K562 (cell line): ENCODE data around the gene YAE1. TPM values are rescaled to one million over a fixed set of nuclear protein-coding genes. Genes with fewer than 3 reads are reported as not detected.

Experiments
- ATAC-seq: fragments of 200-7000 bp; cut with Tn5 transposase; 3 replicates; pipeline ENCODE4 v1.9.1; 2020; ENCODE audit warnings: moderate library complexity
- BruUV-seq: library from RNA; stranded (reverse); fragments of 400-500 nt; replicated peaks from 2 replicates; lab custom pipeline; 2021; lab: Mats Ljungman, UMichigan
- CTCF ChIA-PET: fragments of 300-600 bp; formaldehyde crosslinking; extraction: SDS; loops from one replicate; lab custom pipeline; 2021; ENCODE audit warnings: low intra/inter-chr PET ratio; lab: Yijun Ruan, JAX
- POLR2A ChIA-PET: fragments of 300-600, 350-650 bp; sonication (Branson Sonifier 250); formaldehyde crosslinking; extraction: SDS; loops from one replicate; lab custom pipeline; 2021; ENCODE audit warnings: antibody characterized with exemption, inconsistent platforms; lab: Yijun Ruan, JAX
- DNase-seq, 4 experiments: peaks; one replicate each; pipeline versions ENCODE4 v3.0.0 to v3.0.0-alpha.2; 2011 to 2018; ENCODE audit warnings: low spot score in 3 of 4, mixed read lengths in 3 of 4; ENCODE audit errors: extremely low read depth in 1 of 4
- FAIRE-seq: peaks from 2 replicates; lab custom pipeline; 2011; peaks lifted over from hg19 to GRCh38; lab: Jason Lieb, UNC
- H2AFZ ChIP-seq: 2 replicates; pipeline ENCODE4 v1.6.0; 2011; ENCODE audit warnings: low read depth, low read length, control low read depth, inconsistent platforms
- H3K27ac ChIP-seq: fragments of 200-600 bp; 3 replicates; pipeline ENCODE4 v1.8.0; 2011; ENCODE audit warnings: low read depth, mild to moderate bottlenecking, control low read depth, inconsistent platforms, low read length, moderate library complexity, mixed read lengths; ENCODE audit errors: extremely low read depth
- H3K27me3 ChIP-seq, 2 experiments: fragments of 300-600 bp in 1 of 2; 2 replicates in 1 of 2; 3 replicates in 1 of 2; pipeline versions ENCODE4 v1.6.0 to v1.8.0; 2011; ENCODE audit warnings: inconsistent platforms in 2 of 2, low read length in 2 of 2, mild to moderate bottlenecking in 1 of 2, mixed read lengths in 1 of 2, moderate library complexity in 1 of 2; ENCODE audit not compliant: control insufficient read depth in 2 of 2, insufficient read depth in 2 of 2
- H3K36me3 ChIP-seq: fragments of 300-600 bp; 3 replicates; pipeline ENCODE4 v1.8.0; 2011; ENCODE audit warnings: mild to moderate bottlenecking, low read length, inconsistent platforms; ENCODE audit not compliant: control insufficient read depth, insufficient read depth
- H3K4me1 ChIP-seq, 2 experiments: fragments of 200-600 bp in 1 of 2; replicated peaks in 1 of 2; 2 replicates in 1 of 2; 3 replicates in 1 of 2; pipeline versions ENCODE4 v1.5.1 to v1.8.0; 2011; ENCODE audit warnings: inconsistent platforms in 2 of 2, low read length in 2 of 2, mild to moderate bottlenecking in 1 of 2, mixed read lengths in 1 of 2, moderate library complexity in 1 of 2; ENCODE audit not compliant: control insufficient read depth in 2 of 2, insufficient read depth in 2 of 2
- H3K4me2 ChIP-seq: 2 replicates; pipeline ENCODE4 v1.6.1; 2011; ENCODE audit warnings: low read length, control low read depth, inconsistent platforms, mixed read lengths; ENCODE audit not compliant: insufficient read depth
- H3K4me3 ChIP-seq: fragments of 200-600 bp; sonication (generic), shearing (Covaris generic); 2 replicates; pipeline ENCODE4 v1.5.1; 2016; ENCODE audit warnings: control low read depth, inconsistent platforms
- H3K79me2 ChIP-seq: fragments of 200-600 bp; 3 replicates; pipeline ENCODE4 v1.8.0; 2011; ENCODE audit warnings: low read length, inconsistent platforms; ENCODE audit not compliant: control insufficient read depth, insufficient read depth
- H3K9ac ChIP-seq, 2 experiments: 2 replicates each; pipeline versions ENCODE4 v1.6.0 to v1.6.1; 2011; ENCODE audit warnings: low read depth in 2 of 2, low read length in 2 of 2, control low read depth in 1 of 2, inconsistent platforms in 1 of 2, mild to moderate bottlenecking in 1 of 2, mixed read lengths in 1 of 2; ENCODE audit not compliant: insufficient read depth in 1 of 2
- H3K9me1 ChIP-seq: one replicate; pipeline ENCODE4 v1.6.0; 2011; ENCODE audit warnings: inconsistent platforms, mild to moderate bottlenecking, low read length, moderate library complexity; ENCODE audit not compliant: control insufficient read depth, insufficient read depth
- H3K9me3 ChIP-seq: replicated peaks from 2 replicates; pipeline ENCODE4 v1.5.1; 2011; ENCODE audit warnings: low read depth, low read length, inconsistent platforms; ENCODE audit not compliant: control insufficient read depth, insufficient read depth
- H4K20me1 ChIP-seq: replicated peaks from 2 replicates; pipeline ENCODE4 v1.6.1; 2011; ENCODE audit warnings: low read length, inconsistent platforms, mixed read lengths; ENCODE audit not compliant: control insufficient read depth, insufficient read depth
- CBFA2T3 ChIP-seq: fragments of 450-650 bp; IDR thresholded peaks from 2 replicates; pipeline ENCODE4 v1.6.1; 2017
- GTF2F1 ChIP-seq: IDR thresholded peaks from 2 replicates; pipeline ENCODE4 v1.6.1; 2011; ENCODE audit warnings: low read depth, low read length, improper control_type of control experiment
- HINFP ChIP-seq: fragments of 450-650 bp; conservative IDR thresholded peaks from 2 replicates; pipeline ENCODE4 v1.6.1; 2016; ENCODE audit warnings: missing genetic modification characterization, low read depth, mild to moderate bottlenecking, control low read depth, missing compliant biosample characterization
- HMG20A ChIP-seq: fragments of 450-650 bp; formaldehyde crosslinking; conservative IDR thresholded peaks from 2 replicates; pipeline ENCODE4 v1.4.0; 2020; ENCODE audit warnings: mild to moderate bottlenecking, mixed read lengths
- HNRNPL ChIP-seq: fragments of 200-400 bp; formaldehyde crosslinking; IDR thresholded peaks from 2 replicates; pipeline ENCODE4 v1.6.1; 2017; ENCODE audit warnings: low read depth, mild to moderate bottlenecking, low read length
- IRF9 ChIP-seq: fragments of 450-650 bp; IDR thresholded peaks from 2 replicates; pipeline ENCODE4 v1.6.1; 2016; ENCODE audit warnings: missing biosample characterization, missing genetic modification characterization
- NR0B1 ChIP-seq: fragments of 450-650 bp; IDR thresholded peaks from one replicate; pipeline ENCODE4 v1.6.1; 2018; ENCODE audit warnings: mild to moderate bottlenecking, moderate library complexity; ENCODE audit not compliant: partially characterized antibody
- PHF21A ChIP-seq: fragments of 450-650 bp; IDR thresholded peaks from 2 replicates; pipeline ENCODE4 v1.6.1; 2017; ENCODE audit warnings: low read depth, borderline replicate concordance
- PPARD ChIP-seq: fragments of 250-450 bp; sonication (Bioruptor Pico); IDR thresholded peaks from 2 replicates; pipeline ENCODE4 v1.8.0; 2022; ENCODE audit warnings: inconsistent platforms, mild to moderate bottlenecking, moderate library complexity
- TRIM28 ChIP-seq: fragments of 450-650 bp; IDR thresholded peaks from 2 replicates; pipeline ENCODE4 v1.6.1; 2017
- ZNF764 ChIP-seq: fragments of 250-450 bp; sonication (Bioruptor Pico); IDR thresholded peaks from 2 replicates; pipeline ENCODE4 v1.4.0; 2020; ENCODE audit warnings: low read depth, mild to moderate bottlenecking, moderate library complexity
- WGBS: fragments of 100-300 bp; shearing (Covaris generic); methylation state at CpG from one replicate; pipeline ENCODE4 v1.1.6; 2016; ENCODE audit warnings: low coverage, mixed read lengths; ENCODE audit not compliant: insufficient coverage; ENCODE audit errors: missing lambda C conversion rate; 5-methylcytosine and 5-hydroxymethylcytosine counted together
- in situ Hi-C: fragments of 300-500 bp; cut with MboI; formaldehyde crosslinking; loops from 4 replicates; pipeline ENCODE4 v1.15.0; 2018; ENCODE audit warnings: inconsistent platforms, mixed read lengths
- intact Hi-C: fragments of 100-400 bp; cut with micrococcal nuclease; formaldehyde crosslinking; loops from 2 replicates; pipeline ENCODE4 v1.14.2; 2022
- polyA plus RNA-seq, 8 experiments: library from polyadenylated mRNA; depleted of rRNA in 4 of 8; stranded (reverse) in 5 of 8; unstranded in 3 of 8; fragments of >200 nt; fragmentation: Nextera tagmentation in 2 of 8; fragmentation: Illumina TruSeq in 1 of 8; extraction: Ambion mirVana in 2 of 8; extraction: Trizol in 1 of 8; gene quantifications; 2 replicates each; pipeline versions ENCODE4 v1.2.1 to v1.2.3, GENCODE V29; 2011 to 2014; ENCODE audit warnings: inconsistent platforms in 1 of 8, missing spikeins in 1 of 8
- total RNA-seq, 7 experiments: library from RNA; depleted of rRNA in 6 of 7; stranded (reverse); fragments of >200 nt in 6 of 7; fragmentation: Illumina TruSeq in 2 of 7; extraction: Trizol in 2 of 7; gene quantifications; 2 replicates each; pipeline versions ENCODE4 v1.2.1 to v1.2.3, GENCODE V29; 2011 to 2021; ENCODE audit warnings: low replicate concordance in 1 of 7
- TF ChIP-seq, protein P1 (sequence below): fragments of 450-650 bp; formaldehyde crosslinking; conservative IDR thresholded peaks from 2 replicates; pipeline ENCODE4 v1.4.0; 2022; ENCODE audit warnings: mild to moderate bottlenecking, missing genetic modification characterization

The YAE1 gene
- total and polyA plus RNA-seq, 9 of the 15 experiments (the other 6 are each of a cell fraction or from before 2014, with no cell fraction given): 15.2 to 63.4 (median 30.1) TPM

DNA sequence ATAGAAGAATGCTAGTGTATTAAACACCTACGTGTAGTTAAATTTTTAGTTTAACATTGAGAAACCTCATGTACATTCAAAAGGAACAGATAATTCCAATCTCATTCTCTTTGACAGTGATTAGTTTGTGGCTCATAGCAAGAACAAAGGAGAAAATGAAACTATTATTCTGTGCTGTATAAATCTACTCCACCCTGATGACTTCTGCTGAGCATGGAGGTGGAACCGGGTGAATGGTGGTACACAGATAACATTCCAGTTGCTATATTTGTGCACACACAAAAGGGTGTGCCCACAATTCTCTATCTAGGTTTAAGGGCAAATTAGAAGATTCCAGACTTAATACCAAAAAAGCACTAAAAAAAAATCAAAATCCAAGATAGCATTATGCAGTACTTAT is 40.1 kb downstream of the YAE1 start:
- BruUV-seq: no TSS peak
- CTCF ChIA-PET: no interaction called here

GRCh38 chr7:39606941-39607340 is 40.7 kb downstream of the YAE1 start:
- no TSS peak for BruUV-seq
- TF ChIP-seq NR0B1 (no peak), PHF21A (no peak), ZNF764 (CRISPR knock-in tag) (no peak), HMG20A (CRISPR knock-in tag) (no peak), IRF9 (tag) (no peak), PPARD (CRISPR knock-in tag) (no peak), HNRNPL (no peak), HINFP (tag) (no peak), GTF2F1 (no peak)
- TF ChIP-seq, protein P1, sequence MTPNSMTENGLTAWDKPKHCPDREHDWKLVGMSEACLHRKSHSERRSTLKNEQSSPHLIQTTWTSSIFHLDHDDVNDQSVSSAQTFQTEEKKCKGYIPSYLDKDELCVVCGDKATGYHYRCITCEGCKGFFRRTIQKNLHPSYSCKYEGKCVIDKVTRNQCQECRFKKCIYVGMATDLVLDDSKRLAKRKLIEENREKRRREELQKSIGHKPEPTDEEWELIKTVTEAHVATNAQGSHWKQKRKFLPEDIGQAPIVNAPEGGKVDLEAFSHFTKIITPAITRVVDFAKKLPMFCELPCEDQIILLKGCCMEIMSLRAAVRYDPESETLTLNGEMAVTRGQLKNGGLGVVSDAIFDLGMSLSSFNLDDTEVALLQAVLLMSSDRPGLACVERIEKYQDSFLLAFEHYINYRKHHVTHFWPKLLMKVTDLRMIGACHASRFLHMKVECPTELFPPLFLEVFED (CRISPR knock-in tag): no peak

More for the DNA sequence above, 40.1 kb downstream of the YAE1 start:
- no peaks in the 10 kb centered on the region for H3K9me3 ChIP-seq
- intact Hi-C loops: no loop called here
- peaks cover 4 to 6% of the 10 kb centered on the region in 2 experiments; a peak in 3 of 5 replicates for H3K4me1 ChIP-seq
- H3K27me3 ChIP-seq: no peaks in the 10 kb centered on the region
- no peak overlapping the region for H3K4me2 ChIP-seq
- FAIRE-seq: peak; percentile 51
- no peaks in the 10 kb centered on the region for H3K79me2 ChIP-seq
- DNase-seq: no peak
- no peak for ATAC-seq
- in situ Hi-C loops: no loop called here
- WGBS: 28% methylated on average over 2 of the region's 2 CpGs
- no peak overlapping the region for H2AFZ ChIP-seq
- H3K9ac ChIP-seq: no peak overlapping the region
- no peaks in the 10 kb centered on the region for H3K9me1 ChIP-seq
- H4K20me1 ChIP-seq: no peaks in the 10 kb centered on the region
- POLR2A ChIA-PET: interaction anchor here (1.1 kb wide), 1 partner anchor 17 kb away, joined by 4 read pairs; the partner anchor contains the start of gene RALA
- TF ChIP-seq TRIM28 (no peak), CBFA2T3 (0 out of 2 replicates have a peak, but pooled peaks have one; percentile 8)
- no peak overlapping the region for H3K27ac ChIP-seq
- H3K36me3 ChIP-seq: no peaks in the 10 kb centered on the region
- H3K4me3 ChIP-seq: no peak overlapping the region

More at GRCh38 chr7:39606941-39607340, 40.7 kb downstream of the YAE1 start:
- Histone ChIP-seq H4K20me1 (no peaks in the 10 kb centered on the region), H3K9me3 (no peaks in the 10 kb centered on the region), H3K27ac (no peak overlapping the region), H2AFZ (0 out of 2 replicates have a peak overlapping the region, but pooled peaks have one; percentile 27), H3K36me3 (no peaks in the 10 kb centered on the region), H3K27me3 (no peaks in the 10 kb centered on the region), H3K79me2 (no peaks in the 10 kb centered on the region), H3K4me1 (peaks cover 4 to 6% of the 10 kb centered on the region in 2 experiments; a peak in 3 of 5 replicates), H3K9me1 (no peaks in the 10 kb centered on the region), H3K4me3 (no peak overlapping the region), H3K9ac (no peak overlapping the region), H3K4me2 (no peak overlapping the region)
- DNase-seq (no peak), ATAC-seq (no peak), FAIRE-seq (no peak)
- ChIA-PET POLR2A (no interaction called here), CTCF (no interaction called here)
- intact Hi-C loops: no loop called here
- in situ Hi-C loops: no loop called here
- WGBS: 44% methylated on average over 2 of the region's 2 CpGs
